ENCODE data around the gene MYH14.
"Not testable (repeated sequence)": the region's sequence is repeated elsewhere in the genome, so short reads cannot be mapped to it uniquely, and the experiment has no call there.

MYH14 gene

DNA sequence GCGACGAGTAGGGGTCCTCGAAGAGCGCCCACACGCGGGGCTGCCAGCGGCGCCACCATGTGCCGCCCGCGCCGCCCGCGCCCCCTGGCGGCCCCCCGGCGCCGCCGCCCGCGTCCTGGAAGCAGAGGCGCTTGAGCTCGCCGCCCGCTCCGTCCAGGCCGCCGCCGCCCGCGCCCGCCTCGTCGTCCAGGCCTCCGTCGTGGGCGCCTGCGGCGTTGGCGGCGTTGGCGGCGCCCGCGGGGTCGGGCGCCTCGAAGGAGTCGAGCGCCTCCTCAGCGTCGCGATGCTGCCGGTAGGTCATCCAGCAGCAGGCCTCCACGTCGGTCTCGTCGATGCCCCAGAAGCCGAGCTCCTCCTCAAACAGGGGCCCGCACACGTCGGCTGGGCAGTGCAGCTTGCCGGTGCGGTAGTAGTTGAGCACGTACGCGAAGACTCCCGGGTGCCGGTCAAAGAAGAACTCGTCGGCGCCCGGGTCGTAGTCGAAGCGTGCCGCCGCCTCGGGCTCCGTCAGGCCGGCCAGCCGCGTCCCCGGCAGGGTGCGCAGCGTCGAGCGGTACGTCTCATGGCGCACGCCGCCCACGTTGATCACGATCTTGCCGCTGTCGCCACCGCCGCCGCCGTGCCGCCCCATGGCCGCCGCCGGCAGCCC is 124.9 kb downstream of the MYH14 start:
- no peak overlapping the region for H3K4me3 ChIP-seq (ENCODE audit: low read depth, low read length)
- no peak for DNase-seq (ENCODE audit: low read depth)
- TF ChIP-seq, protein P1, sequence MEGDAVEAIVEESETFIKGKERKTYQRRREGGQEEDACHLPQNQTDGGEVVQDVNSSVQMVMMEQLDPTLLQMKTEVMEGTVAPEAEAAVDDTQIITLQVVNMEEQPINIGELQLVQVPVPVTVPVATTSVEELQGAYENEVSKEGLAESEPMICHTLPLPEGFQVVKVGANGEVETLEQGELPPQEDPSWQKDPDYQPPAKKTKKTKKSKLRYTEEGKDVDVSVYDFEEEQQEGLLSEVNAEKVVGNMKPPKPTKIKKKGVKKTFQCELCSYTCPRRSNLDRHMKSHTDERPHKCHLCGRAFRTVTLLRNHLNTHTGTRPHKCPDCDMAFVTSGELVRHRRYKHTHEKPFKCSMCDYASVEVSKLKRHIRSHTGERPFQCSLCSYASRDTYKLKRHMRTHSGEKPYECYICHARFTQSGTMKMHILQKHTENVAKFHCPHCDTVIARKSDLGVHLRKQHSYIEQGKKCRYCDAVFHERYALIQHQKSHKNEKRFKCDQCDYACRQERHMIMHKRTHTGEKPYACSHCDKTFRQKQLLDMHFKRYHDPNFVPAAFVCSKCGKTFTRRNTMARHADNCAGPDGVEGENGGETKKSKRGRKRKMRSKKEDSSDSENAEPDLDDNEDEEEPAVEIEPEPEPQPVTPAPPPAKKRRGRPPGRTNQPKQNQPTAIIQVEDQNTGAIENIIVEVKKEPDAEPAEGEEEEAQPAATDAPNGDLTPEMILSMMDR (IDR thresholded peaks at IDR 0.05; ENCODE audit: low read depth, low read length) = no peak
- TF ChIP-seq POLR2A (IDR thresholded peaks at IDR 0.05; ENCODE audit: extremely low read depth, insufficient read length) (no peak), MYC (IDR thresholded peaks at IDR 0.05; ENCODE audit: low read depth, low read length) (no peak)
- TF ChIP-seq, protein P2, sequence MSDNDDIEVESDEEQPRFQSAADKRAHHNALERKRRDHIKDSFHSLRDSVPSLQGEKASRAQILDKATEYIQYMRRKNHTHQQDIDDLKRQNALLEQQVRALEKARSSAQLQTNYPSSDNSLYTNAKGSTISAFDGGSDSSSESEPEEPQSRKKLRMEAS (IDR thresholded peaks at IDR 0.05; ENCODE audit: low read depth, low read length) = no peak

DNA sequence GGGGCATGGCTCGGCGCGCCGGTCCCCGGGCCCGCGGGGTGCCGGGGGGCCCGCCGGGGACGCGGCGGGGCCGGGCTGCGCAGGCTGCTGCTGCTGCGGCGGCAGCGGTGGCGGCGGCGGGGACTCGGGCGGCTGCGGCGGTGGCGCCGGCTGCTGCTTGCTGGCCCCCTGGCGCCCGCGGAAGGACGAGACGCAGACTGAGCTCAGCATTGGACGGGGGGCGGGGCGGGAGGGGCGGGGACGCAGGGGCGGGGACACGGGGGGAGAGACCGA is 125.4 kb downstream of the MYH14 start:
- TF ChIP-seq MYC (IDR thresholded peaks at IDR 0.05; ENCODE audit: low read depth, low read length) (no peak), POLR2A (IDR thresholded peaks at IDR 0.05; ENCODE audit: extremely low read depth, insufficient read length) (no peak)
- TF ChIP-seq, protein P1 (IDR thresholded peaks at IDR 0.05; ENCODE audit: low read depth, low read length) = no peak
- TF ChIP-seq, protein P2 (IDR thresholded peaks at IDR 0.05; ENCODE audit: low read depth, low read length) = no peak
- DNase-seq (ENCODE audit: low read depth) = no peak
- no peak overlapping the region for H3K4me3 ChIP-seq (ENCODE audit: low read depth, low read length)

DNA sequence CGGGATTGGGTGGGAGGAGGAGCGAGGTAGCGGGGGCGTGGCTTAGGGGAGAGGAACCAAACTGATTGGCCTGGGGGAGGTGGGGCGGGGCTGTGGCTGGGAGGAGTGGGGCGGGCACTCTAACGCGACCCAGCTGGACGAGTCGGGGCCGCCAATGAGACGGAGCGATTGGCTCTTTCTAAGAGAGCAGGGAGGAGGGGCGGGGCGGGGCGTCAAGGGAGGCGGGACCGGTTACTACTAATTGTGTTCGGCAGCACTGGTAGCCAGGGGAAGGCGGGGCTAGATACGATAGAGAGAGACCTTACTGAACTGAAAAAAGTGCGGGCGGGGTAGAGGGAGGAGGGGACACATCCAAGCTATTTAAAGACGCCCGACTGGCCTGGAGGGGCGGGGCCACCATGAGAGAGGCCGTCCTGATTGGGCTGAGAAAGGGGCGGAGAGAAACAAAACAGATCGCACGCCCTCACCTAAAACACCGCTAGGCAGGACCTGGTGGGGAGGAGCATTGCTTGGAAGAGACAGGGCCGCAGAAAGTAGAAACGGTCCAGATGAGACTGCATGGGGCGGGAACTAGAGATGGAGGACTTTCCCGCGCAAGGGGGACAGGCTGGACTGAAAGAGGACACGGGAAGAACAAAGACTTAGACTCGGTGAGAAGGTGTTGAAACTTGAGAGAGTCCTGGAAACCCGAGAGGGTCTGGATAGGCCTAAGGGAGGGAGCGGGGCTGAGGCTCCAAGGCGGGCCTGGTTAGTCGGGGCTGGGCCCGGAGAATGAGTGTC is 125.9 kb downstream of the MYH14 start, which contains the start of gene KCNC3:
TSS of gene KCNC3 (minus strand) at position 232 of the 780 bp plus-strand sequence. CDS start 295 bp downstream, outside the sequence.
- DNase-seq (ENCODE audit: low read depth) = peak; percentile 21
- TF ChIP-seq POLR2A (IDR thresholded peaks at IDR 0.05; ENCODE audit: extremely low read depth, insufficient read length) (no peak), MYC (IDR thresholded peaks at IDR 0.05; ENCODE audit: low read depth, low read length) (no peak)
- TF ChIP-seq, protein P2 (IDR thresholded peaks at IDR 0.05; ENCODE audit: low read depth, low read length) = no peak
- TF ChIP-seq, protein P1 (IDR thresholded peaks at IDR 0.05; ENCODE audit: low read depth, low read length) = no peak
- H3K4me3 ChIP-seq (ENCODE audit: low read depth, low read length) = no peak within 1 kb of the TSS

DNA sequence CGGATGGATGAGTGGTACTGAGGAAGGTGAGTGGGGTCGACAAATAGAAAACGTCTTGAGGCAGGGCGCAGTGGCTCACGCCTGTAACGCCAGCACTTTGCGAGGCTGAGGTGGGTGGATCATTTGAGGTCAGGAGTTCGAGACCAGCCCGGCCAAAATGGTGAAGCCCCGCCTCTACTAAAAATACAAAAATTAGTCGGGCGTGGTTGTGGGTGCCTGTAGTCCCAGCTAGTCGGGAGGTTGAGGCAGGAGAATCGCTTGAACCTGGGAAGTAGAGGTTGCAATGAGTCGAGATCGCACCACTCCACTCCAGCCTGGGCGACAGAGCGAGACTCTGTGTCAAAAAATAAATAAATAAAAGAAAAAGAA is 126.5 kb downstream of the MYH14 start:
- H3K4me3 ChIP-seq (ENCODE audit: low read depth, low read length); DNase-seq (ENCODE audit: low read depth): not testable (repeated sequence)

DNA sequence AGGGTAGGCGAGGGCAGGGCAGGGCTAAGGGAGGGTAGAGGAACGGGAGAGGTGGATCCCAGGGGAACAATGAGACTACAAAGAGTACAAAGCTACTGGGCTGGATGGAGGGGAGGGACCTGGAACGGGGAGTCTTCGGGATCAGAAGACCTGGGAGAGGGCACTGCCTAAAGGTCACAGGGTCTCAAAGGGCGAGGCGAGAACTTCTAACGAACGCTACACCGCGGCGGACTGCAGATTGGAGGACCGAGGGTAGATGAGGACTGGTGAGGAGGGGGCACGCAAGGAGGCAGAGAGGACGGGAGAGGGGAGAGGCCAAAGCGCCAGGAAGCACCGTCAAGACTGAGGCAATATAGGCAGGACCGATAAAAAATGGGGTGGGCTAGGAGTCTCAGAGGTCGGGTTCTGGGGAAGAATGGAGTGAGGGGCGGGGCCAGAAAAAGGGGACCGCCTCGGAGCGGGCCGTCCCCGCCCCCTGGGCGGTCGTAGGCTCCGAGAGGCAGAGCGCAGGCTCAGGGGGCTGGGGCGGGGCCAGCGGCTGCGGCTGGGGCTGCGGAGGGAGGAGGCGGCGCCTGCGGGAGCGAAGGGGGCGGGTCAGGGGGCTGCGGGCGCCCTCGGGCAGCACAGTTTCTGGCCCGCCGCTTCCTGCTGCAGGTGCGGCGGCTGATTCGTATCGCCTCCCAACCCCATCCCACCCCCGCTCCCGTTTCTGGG is 127.1 kb downstream of the MYH14 start:
- H3K4me3 ChIP-seq (ENCODE audit: low read depth, low read length) = no peak overlapping the region
- TF ChIP-seq POLR2A (IDR thresholded peaks at IDR 0.05; ENCODE audit: extremely low read depth, insufficient read length) (no peak), MYC (IDR thresholded peaks at IDR 0.05; ENCODE audit: low read depth, low read length) (no peak)
- TF ChIP-seq, protein P1 (IDR thresholded peaks at IDR 0.05; ENCODE audit: low read depth, low read length) = no peak
- TF ChIP-seq, protein P2 (IDR thresholded peaks at IDR 0.05; ENCODE audit: low read depth, low read length) = no peak
- peak; percentile 79 for DNase-seq (ENCODE audit: low read depth)
